Liver (tissue), 9 donors: ENCODE measurements around the gene UGT2B15. TPM values are rescaled to one million over a fixed set of nuclear protein-coding genes. Genes with fewer than 3 reads are reported as not detected.

Source experiments
- DNase-seq: peaks from one replicate; pipeline ENCODE4 v3.0.0-alpha.2; 2017; ENCODE audit warnings: low spot score
- H3K27ac ChIP-seq, 2 donors: one replicate each; pipeline ENCODE4 v1.7.0; 2013; ENCODE audit warnings: inconsistent platforms in 2 of 2, low read length in 2 of 2, control low read depth in 1 of 2, low read depth in 1 of 2, mild to moderate bottlenecking in 1 of 2
- H3K27me3 ChIP-seq, 4 donors: one replicate each; pipeline versions ENCODE4 v1.6.1 to v1.7.0; 2013; ENCODE audit warnings: low read length in 3 of 4, inconsistent platforms in 1 of 4, mild to moderate bottlenecking in 1 of 4, moderate library complexity in 1 of 4; ENCODE audit not compliant: control insufficient read depth in 4 of 4, insufficient read depth in 4 of 4
- H3K36me3 ChIP-seq, 4 donors: one replicate each; pipeline versions ENCODE4 v1.6.1 to v1.7.0; 2013; ENCODE audit warnings: low read length in 3 of 4, mild to moderate bottlenecking in 3 of 4, low read depth in 1 of 4, moderate library complexity in 1 of 4; ENCODE audit not compliant: control insufficient read depth in 4 of 4, insufficient read depth in 3 of 4
- H3K4me1 ChIP-seq, 4 donors: one replicate each; pipeline versions ENCODE4 v1.6.1 to v1.7.0; 2013; ENCODE audit warnings: low read length in 3 of 4, mild to moderate bottlenecking in 3 of 4, moderate library complexity in 1 of 4; ENCODE audit not compliant: control insufficient read depth in 4 of 4, insufficient read depth in 4 of 4
- H3K4me3 ChIP-seq, 3 donors: one replicate each; pipeline versions ENCODE4 v1.6.1 to v1.7.0; 2013; ENCODE audit warnings: low read length in 3 of 3, control low read depth in 1 of 3, low read depth in 1 of 3, mild to moderate bottlenecking in 1 of 3
- H3K9ac ChIP-seq, 2 donors: one replicate each; pipeline ENCODE4 v1.7.0; 2013; ENCODE audit warnings: low read length in 2 of 2, mild to moderate bottlenecking in 2 of 2, moderate library complexity in 2 of 2, control low read depth in 1 of 2, low read depth in 1 of 2
- H3K9me3 ChIP-seq, 4 donors: one replicate each; pipeline versions ENCODE4 v1.6.1 to v1.7.0; 2013; ENCODE audit warnings: low read length in 3 of 4; ENCODE audit not compliant: control insufficient read depth in 4 of 4
- EGR1 ChIP-seq, 2 donors: IDR thresholded peaks; 2 replicates each; pipeline ENCODE4 v1.6.1; 2016 to 2018; ENCODE audit warnings: antibody characterized with exemption in 2 of 2, low read depth in 2 of 2
- FOXA1 ChIP-seq: IDR thresholded peaks from 2 replicates; pipeline ENCODE4 v1.6.1; 2016; ENCODE audit warnings: antibody characterized with exemption
- FOXA2 ChIP-seq: IDR thresholded peaks from 2 replicates; pipeline ENCODE4 v1.6.1; 2016; ENCODE audit warnings: antibody characterized with exemption
- GABPA ChIP-seq, 2 donors: IDR thresholded peaks in 1 of 2; conservative IDR thresholded peaks in 1 of 2; 2 replicates each; pipeline ENCODE4 v1.6.1; 2016; ENCODE audit warnings: antibody characterized with exemption in 2 of 2, mild to moderate bottlenecking in 1 of 2, moderate library complexity in 1 of 2
- HNF4A ChIP-seq, 2 donors: conservative IDR thresholded peaks; 2 replicates each; pipeline ENCODE4 v1.6.1; 2016; ENCODE audit warnings: antibody characterized with exemption in 2 of 2, mild to moderate bottlenecking in 2 of 2
- HNF4G ChIP-seq: IDR thresholded peaks from 2 replicates; pipeline ENCODE4 v1.6.1; 2016; ENCODE audit warnings: antibody characterized with exemption
- JUND ChIP-seq, 2 donors: IDR thresholded peaks; 2 replicates each; pipeline ENCODE4 v1.6.1; 2016; ENCODE audit warnings: antibody characterized with exemption in 2 of 2
- NR2F2 ChIP-seq: IDR thresholded peaks from 2 replicates; pipeline ENCODE4 v1.6.1; 2016; ENCODE audit warnings: antibody characterized with exemption
- RAD21 ChIP-seq, 2 donors: IDR thresholded peaks; 2 replicates each; pipeline ENCODE4 v1.6.1; 2016; ENCODE audit warnings: antibody characterized with exemption in 2 of 2, mild to moderate bottlenecking in 2 of 2
- RXRA ChIP-seq, 2 donors: IDR thresholded peaks; 2 replicates each; pipeline ENCODE4 v1.6.1; 2017 to 2018; ENCODE audit warnings: antibody characterized with exemption in 2 of 2, mild to moderate bottlenecking in 1 of 2
- SP1 ChIP-seq: IDR thresholded peaks from 2 replicates; pipeline ENCODE4 v1.6.1; 2018; ENCODE audit warnings: antibody characterized with exemption, mild to moderate bottlenecking
- TAF1 ChIP-seq: conservative IDR thresholded peaks from 2 replicates; pipeline ENCODE4 v1.6.1; 2016; ENCODE audit warnings: antibody characterized with exemption, mild to moderate bottlenecking
- YY1 ChIP-seq: IDR thresholded peaks from 2 replicates; pipeline ENCODE4 v1.6.1; 2016; ENCODE audit warnings: antibody characterized with exemption, mild to moderate bottlenecking
- WGBS: extraction: QIAGEN DNeasy Blood & Tissue Kit; methylation state at CpG from one replicate; pipeline ENCODE4 v1.1.7; 2013; 5-methylcytosine and 5-hydroxymethylcytosine counted together
- polyA plus RNA-seq, 2 donors: library from polyadenylated mRNA; stranded (reverse) in 1 of 2; unstranded in 1 of 2; fragments of 200-250 nt in 1 of 2; fragments of >200 nt in 1 of 2; fragmentation: Nextera tagmentation in 1 of 2; extraction: Ambion mirVana in 1 of 2; gene quantifications; one replicate each; pipeline versions ENCODE4 v1.2.1 to v1.2.3, GENCODE V29; 2013 to 2015
- total RNA-seq, 2 donors: library from RNA; depleted of rRNA; stranded (reverse); fragments of >200 nt; gene quantifications; one replicate each; pipeline ENCODE4 v1.2.3, GENCODE V29; 2014
- TF ChIP-seq, protein P1 (sequence below): IDR thresholded peaks from 2 replicates; pipeline ENCODE4 v1.6.1; 2016; ENCODE audit warnings: antibody characterized with exemption
- TF ChIP-seq, protein P2 (sequence below): fragments of 150-350 bp; IDR thresholded peaks from 2 replicates; pipeline ENCODE4 v1.5.1; 2017; ENCODE audit warnings: improper control_type of control experiment, low read depth, low read length; ENCODE audit not compliant: missing input control
- TF ChIP-seq, protein P3 (sequence below): IDR thresholded peaks from 2 replicates; pipeline ENCODE4 v1.6.1; 2016; ENCODE audit warnings: antibody characterized with exemption
- TF ChIP-seq, protein P4 (sequence below): IDR thresholded peaks from 2 replicates; pipeline ENCODE4 v1.6.1; 2016; ENCODE audit warnings: antibody characterized with exemption, mild to moderate bottlenecking
- TF ChIP-seq, protein P5 (sequence below): IDR thresholded peaks from 2 replicates; pipeline ENCODE4 v1.6.1; 2016; ENCODE audit warnings: antibody characterized with exemption
- donor health status: healthy.
- donor health status: healthy.
- donor health status: healthy.
- donor health status: healthy.
- donor health status: healthy.

The UGT2B15 gene
- total and polyA plus RNA-seq, 4 donors = 8.2 to 80.8 (median 73.9) TPM

DNA sequence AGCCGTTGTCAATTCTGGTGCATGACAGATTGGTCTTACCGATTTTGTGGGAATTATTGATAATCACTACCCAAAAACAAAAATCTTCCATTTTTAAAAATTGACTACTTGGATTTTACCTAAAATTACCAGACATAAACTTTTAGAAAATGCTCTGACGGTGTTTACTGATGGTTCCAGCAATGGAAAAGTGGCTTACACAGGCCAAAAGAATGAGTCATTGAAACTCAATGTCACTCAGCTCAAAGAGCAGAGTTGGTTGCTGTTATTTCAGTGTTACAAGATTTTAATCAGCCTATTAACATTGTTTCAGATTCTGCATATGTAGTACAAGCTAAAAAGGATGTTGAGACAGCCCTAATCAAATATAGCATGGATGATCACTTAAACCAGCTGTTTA lies 71.3 kb downstream of the UGT2B15 start:
- H3K4me1 ChIP-seq = peaks cover 0 to 8% (median 2%) of the 10 kb centered on the region in 4 donors
- no peak for DNase-seq
- H3K36me3 ChIP-seq = no peaks in the 10 kb centered on the region
- H3K9ac ChIP-seq = no peak overlapping the region
- H3K27ac ChIP-seq = no peak overlapping the region
- no peaks in the 10 kb centered on the region for H3K27me3 ChIP-seq
- H3K4me3 ChIP-seq = no peak overlapping the region
- TF ChIP-seq FOXA2 = peak; percentile 56
- peak in 1 of 2 donors; percentile 73 for TF ChIP-seq HNF4A (conservative IDR thresholded peaks at IDR 0.05)
- no peak for TF ChIP-seq SP1
- TF ChIP-seq EGR1 (IDR thresholded peaks at IDR 0.05; ENCODE audit: low read depth in 2 of 2) = no peak
- TF ChIP-seq FOXA1 = no peak
- peak; percentile 8 for TF ChIP-seq YY1
- TF ChIP-seq HNF4G = no peak
- TF ChIP-seq RXRA (IDR thresholded peaks at IDR 0.05) = peak in 1 of 2 donors; percentile 32
- TF ChIP-seq, protein P1, sequence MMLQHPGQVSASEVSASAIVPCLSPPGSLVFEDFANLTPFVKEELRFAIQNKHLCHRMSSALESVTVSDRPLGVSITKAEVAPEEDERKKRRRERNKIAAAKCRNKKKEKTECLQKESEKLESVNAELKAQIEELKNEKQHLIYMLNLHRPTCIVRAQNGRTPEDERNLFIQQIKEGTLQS = no peak
- peak; percentile 62 to 89 for TF ChIP-seq JUND (IDR thresholded peaks at IDR 0.05)
- TF ChIP-seq, protein P2, sequence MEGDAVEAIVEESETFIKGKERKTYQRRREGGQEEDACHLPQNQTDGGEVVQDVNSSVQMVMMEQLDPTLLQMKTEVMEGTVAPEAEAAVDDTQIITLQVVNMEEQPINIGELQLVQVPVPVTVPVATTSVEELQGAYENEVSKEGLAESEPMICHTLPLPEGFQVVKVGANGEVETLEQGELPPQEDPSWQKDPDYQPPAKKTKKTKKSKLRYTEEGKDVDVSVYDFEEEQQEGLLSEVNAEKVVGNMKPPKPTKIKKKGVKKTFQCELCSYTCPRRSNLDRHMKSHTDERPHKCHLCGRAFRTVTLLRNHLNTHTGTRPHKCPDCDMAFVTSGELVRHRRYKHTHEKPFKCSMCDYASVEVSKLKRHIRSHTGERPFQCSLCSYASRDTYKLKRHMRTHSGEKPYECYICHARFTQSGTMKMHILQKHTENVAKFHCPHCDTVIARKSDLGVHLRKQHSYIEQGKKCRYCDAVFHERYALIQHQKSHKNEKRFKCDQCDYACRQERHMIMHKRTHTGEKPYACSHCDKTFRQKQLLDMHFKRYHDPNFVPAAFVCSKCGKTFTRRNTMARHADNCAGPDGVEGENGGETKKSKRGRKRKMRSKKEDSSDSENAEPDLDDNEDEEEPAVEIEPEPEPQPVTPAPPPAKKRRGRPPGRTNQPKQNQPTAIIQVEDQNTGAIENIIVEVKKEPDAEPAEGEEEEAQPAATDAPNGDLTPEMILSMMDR = no peak
- TF ChIP-seq TAF1 = no peak
- TF ChIP-seq, protein P3, sequence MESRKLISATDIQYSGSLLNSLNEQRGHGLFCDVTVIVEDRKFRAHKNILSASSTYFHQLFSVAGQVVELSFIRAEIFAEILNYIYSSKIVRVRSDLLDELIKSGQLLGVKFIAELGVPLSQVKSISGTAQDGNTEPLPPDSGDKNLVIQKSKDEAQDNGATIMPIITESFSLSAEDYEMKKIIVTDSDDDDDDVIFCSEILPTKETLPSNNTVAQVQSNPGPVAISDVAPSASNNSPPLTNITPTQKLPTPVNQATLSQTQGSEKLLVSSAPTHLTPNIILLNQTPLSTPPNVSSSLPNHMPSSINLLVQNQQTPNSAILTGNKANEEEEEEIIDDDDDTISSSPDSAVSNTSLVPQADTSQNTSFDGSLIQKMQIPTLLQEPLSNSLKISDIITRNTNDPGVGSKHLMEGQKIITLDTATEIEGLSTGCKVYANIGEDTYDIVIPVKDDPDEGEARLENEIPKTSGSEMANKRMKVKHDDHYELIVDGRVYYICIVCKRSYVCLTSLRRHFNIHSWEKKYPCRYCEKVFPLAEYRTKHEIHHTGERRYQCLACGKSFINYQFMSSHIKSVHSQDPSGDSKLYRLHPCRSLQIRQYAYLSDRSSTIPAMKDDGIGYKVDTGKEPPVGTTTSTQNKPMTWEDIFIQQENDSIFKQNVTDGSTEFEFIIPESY = no peak
- TF ChIP-seq GABPA (IDR thresholded peaks at IDR 0.05 in 1 of 2, conservative IDR thresholded peaks at IDR 0.05 in 1 of 2) = no peak
- TF ChIP-seq, protein P4, sequence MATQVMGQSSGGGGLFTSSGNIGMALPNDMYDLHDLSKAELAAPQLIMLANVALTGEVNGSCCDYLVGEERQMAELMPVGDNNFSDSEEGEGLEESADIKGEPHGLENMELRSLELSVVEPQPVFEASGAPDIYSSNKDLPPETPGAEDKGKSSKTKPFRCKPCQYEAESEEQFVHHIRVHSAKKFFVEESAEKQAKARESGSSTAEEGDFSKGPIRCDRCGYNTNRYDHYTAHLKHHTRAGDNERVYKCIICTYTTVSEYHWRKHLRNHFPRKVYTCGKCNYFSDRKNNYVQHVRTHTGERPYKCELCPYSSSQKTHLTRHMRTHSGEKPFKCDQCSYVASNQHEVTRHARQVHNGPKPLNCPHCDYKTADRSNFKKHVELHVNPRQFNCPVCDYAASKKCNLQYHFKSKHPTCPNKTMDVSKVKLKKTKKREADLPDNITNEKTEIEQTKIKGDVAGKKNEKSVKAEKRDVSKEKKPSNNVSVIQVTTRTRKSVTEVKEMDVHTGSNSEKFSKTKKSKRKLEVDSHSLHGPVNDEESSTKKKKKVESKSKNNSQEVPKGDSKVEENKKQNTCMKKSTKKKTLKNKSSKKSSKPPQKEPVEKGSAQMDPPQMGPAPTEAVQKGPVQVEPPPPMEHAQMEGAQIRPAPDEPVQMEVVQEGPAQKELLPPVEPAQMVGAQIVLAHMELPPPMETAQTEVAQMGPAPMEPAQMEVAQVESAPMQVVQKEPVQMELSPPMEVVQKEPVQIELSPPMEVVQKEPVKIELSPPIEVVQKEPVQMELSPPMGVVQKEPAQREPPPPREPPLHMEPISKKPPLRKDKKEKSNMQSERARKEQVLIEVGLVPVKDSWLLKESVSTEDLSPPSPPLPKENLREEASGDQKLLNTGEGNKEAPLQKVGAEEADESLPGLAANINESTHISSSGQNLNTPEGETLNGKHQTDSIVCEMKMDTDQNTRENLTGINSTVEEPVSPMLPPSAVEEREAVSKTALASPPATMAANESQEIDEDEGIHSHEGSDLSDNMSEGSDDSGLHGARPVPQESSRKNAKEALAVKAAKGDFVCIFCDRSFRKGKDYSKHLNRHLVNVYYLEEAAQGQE = no peak
- no peak for TF ChIP-seq NR2F2
- TF ChIP-seq RAD21 (IDR thresholded peaks at IDR 0.05) = no peak
- TF ChIP-seq, protein P5, sequence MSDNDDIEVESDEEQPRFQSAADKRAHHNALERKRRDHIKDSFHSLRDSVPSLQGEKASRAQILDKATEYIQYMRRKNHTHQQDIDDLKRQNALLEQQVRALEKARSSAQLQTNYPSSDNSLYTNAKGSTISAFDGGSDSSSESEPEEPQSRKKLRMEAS = no peak
- no peaks in the 10 kb centered on the region for H3K9me3 ChIP-seq
- WGBS = 82% methylated on average over 3 of the region's 3 CpGs
